ENCODE measurements around the gene IDI2. TPM values are rescaled to one million over a fixed set of nuclear protein-coding genes. Genes with fewer than 3 reads are reported as not detected.

Gene IDI2
- total and polyA plus RNA-seq, 2 of the 13 experiments (the other 11 are each of a cell fraction or from before 2014, with no cell fraction given) = not detected

DNA sequence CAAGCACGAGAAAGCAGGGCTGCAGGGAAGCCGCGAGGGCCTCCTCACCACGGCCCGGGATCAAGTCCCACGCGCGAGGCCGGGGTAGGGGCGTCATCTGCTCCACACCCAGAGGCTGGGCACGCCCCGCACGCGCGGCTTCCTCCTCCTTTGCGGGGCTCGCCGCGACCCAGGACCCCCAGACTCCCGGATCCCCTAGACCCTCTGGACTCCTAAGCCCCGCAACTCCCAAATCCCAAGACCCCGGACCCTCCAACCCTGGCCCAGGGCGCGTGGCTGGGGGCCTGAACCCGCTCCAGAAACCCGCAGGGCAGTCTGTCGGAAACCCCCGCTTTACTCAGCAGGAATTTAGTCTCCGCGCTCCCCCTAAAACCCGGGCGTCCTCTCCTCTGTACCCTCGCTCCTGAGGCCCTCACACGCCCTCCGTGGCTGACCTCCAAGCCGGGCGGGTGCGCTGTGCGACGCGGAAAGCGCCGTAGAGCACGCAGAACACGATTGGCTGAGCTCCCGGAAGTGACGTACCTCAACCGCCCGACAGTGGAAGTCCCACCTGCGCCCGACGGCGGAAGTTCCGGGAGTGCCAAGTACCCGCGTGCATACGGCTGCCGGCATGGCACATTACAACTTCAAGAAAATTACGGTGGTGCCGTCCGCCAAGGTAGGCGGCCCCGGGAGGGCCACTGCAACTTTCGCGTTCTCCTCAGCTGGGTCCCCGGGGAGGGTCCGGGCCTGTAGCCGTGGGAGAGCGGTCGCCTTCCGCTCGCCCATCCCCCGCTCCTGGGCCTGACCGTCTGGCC is 37.6 kb downstream of the IDI2 start, which contains the start of gene GTPBP4 (continued):
- TF ChIP-seq, protein P1, sequence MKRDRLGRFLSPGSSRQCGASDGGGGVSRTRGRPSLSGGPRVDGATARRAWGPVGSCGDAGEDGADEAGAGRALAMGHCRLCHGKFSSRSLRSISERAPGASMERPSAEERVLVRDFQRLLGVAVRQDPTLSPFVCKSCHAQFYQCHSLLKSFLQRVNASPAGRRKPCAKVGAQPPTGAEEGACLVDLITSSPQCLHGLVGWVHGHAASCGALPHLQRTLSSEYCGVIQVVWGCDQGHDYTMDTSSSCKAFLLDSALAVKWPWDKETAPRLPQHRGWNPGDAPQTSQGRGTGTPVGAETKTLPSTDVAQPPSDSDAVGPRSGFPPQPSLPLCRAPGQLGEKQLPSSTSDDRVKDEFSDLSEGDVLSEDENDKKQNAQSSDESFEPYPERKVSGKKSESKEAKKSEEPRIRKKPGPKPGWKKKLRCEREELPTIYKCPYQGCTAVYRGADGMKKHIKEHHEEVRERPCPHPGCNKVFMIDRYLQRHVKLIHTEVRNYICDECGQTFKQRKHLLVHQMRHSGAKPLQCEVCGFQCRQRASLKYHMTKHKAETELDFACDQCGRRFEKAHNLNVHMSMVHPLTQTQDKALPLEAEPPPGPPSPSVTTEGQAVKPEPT (CRISPR knock-in tag; IDR thresholded peaks at IDR 0.05; ENCODE audit: low read depth) = no peak
- TF ChIP-seq NKX3-1 (CRISPR knock-in tag; IDR thresholded peaks at IDR 0.05) = peak; percentile 82
- TF ChIP-seq, protein P2, sequence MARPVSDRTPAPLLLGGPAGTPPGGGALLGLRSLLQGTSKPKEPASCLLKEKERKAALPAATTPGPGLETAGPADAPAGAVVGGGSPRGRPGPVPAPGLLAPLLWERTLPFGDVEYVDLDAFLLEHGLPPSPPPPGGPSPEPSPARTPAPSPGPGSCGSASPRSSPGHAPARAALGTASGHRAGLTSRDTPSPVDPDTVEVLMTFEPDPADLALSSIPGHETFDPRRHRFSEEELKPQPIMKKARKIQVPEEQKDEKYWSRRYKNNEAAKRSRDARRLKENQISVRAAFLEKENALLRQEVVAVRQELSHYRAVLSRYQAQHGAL (CRISPR knock-in tag; IDR thresholded peaks at IDR 0.05; ENCODE audit: not compliant biosample characterization) = peak; percentile 88
- no peak for TF ChIP-seq JUND (CRISPR knock-in tag; IDR thresholded peaks at IDR 0.05)
- TF ChIP-seq RARG (CRISPR knock-in tag; IDR thresholded peaks at IDR 0.05; ENCODE audit: low read depth) = no peak
- peak; percentile 30; the same call in 1 of the 2 replicates for TF ChIP-seq ZSCAN25 (CRISPR knock-in tag; IDR thresholded peaks at IDR 0.05)
- no peak for TF ChIP-seq SMAD1 (CRISPR knock-in tag; IDR thresholded peaks at IDR 0.05; ENCODE audit: borderline replicate concordance, low read depth)
- TF ChIP-seq, protein P3, sequence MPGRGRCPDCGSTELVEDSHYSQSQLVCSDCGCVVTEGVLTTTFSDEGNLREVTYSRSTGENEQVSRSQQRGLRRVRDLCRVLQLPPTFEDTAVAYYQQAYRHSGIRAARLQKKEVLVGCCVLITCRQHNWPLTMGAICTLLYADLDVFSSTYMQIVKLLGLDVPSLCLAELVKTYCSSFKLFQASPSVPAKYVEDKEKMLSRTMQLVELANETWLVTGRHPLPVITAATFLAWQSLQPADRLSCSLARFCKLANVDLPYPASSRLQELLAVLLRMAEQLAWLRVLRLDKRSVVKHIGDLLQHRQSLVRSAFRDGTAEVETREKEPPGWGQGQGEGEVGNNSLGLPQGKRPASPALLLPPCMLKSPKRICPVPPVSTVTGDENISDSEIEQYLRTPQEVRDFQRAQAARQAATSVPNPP (CRISPR knock-in tag; IDR thresholded peaks at IDR 0.05) = 0 out of 2 replicates have a peak, but pooled peaks have one; percentile 42
- TF ChIP-seq, protein P4, sequence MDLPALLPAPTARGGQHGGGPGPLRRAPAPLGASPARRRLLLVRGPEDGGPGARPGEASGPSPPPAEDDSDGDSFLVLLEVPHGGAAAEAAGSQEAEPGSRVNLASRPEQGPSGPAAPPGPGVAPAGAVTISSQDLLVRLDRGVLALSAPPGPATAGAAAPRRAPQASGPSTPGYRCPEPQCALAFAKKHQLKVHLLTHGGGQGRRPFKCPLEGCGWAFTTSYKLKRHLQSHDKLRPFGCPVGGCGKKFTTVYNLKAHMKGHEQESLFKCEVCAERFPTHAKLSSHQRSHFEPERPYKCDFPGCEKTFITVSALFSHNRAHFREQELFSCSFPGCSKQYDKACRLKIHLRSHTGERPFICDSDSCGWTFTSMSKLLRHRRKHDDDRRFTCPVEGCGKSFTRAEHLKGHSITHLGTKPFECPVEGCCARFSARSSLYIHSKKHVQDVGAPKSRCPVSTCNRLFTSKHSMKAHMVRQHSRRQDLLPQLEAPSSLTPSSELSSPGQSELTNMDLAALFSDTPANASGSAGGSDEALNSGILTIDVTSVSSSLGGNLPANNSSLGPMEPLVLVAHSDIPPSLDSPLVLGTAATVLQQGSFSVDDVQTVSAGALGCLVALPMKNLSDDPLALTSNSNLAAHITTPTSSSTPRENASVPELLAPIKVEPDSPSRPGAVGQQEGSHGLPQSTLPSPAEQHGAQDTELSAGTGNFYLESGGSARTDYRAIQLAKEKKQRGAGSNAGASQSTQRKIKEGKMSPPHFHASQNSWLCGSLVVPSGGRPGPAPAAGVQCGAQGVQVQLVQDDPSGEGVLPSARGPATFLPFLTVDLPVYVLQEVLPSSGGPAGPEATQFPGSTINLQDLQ (CRISPR knock-in tag; IDR thresholded peaks at IDR 0.05) = no peak
- TF ChIP-seq KAT8 (CRISPR knock-in tag; IDR thresholded peaks at IDR 0.05) = peak; percentile 95
- TF ChIP-seq SOX13 (IDR thresholded peaks at IDR 0.05) = 0 out of 2 replicates have a peak, but pooled peaks have one; percentile 6
- TF ChIP-seq SOX13 (CRISPR knock-in tag; conservative IDR thresholded peaks at IDR 0.05 in 1 of 2, IDR thresholded peaks at IDR 0.05 in 1 of 2) = peak in 1 of 2 experiments; percentile 33; a peak in 1 of 4 replicates
- TF ChIP-seq, protein P5, sequence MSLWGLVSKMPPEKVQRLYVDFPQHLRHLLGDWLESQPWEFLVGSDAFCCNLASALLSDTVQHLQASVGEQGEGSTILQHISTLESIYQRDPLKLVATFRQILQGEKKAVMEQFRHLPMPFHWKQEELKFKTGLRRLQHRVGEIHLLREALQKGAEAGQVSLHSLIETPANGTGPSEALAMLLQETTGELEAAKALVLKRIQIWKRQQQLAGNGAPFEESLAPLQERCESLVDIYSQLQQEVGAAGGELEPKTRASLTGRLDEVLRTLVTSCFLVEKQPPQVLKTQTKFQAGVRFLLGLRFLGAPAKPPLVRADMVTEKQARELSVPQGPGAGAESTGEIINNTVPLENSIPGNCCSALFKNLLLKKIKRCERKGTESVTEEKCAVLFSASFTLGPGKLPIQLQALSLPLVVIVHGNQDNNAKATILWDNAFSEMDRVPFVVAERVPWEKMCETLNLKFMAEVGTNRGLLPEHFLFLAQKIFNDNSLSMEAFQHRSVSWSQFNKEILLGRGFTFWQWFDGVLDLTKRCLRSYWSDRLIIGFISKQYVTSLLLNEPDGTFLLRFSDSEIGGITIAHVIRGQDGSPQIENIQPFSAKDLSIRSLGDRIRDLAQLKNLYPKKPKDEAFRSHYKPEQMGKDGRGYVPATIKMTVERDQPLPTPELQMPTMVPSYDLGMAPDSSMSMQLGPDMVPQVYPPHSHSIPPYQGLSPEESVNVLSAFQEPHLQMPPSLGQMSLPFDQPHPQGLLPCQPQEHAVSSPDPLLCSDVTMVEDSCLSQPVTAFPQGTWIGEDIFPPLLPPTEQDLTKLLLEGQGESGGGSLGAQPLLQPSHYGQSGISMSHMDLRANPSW (CRISPR knock-in tag; IDR thresholded peaks at IDR 0.05; ENCODE audit: borderline replicate concordance) = no peak; the same call in 1 of the 2 replicates
- TF ChIP-seq, protein P6, sequence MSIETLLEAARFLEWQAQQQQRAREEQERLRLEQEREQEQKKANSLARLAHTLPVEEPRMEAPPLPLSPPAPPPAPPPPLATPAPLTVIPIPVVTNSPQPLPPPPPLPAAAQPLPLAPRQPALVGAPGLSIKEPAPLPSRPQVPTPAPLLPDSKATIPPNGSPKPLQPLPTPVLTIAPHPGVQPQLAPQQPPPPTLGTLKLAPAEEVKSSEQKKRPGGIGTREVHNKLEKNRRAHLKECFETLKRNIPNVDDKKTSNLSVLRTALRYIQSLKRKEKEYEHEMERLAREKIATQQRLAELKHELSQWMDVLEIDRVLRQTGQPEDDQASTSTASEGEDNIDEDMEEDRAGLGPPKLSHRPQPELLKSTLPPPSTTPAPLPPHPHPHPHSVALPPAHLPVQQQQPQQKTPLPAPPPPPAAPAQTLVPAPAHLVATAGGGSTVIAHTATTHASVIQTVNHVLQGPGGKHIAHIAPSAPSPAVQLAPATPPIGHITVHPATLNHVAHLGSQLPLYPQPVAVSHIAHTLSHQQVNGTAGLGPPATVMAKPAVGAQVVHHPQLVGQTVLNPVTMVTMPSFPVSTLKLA (IDR thresholded peaks at IDR 0.05) = peak; percentile 61; the same call in 1 of the 2 replicates
- no peak for TF ChIP-seq HMG20B (CRISPR knock-in tag; conservative IDR thresholded peaks at IDR 0.05)
- TF ChIP-seq PHF20 (CRISPR knock-in tag; IDR thresholded peaks at IDR 0.05) = peak; percentile 95
